ENCODE data around the gene TRIM46. TPM values are rescaled to one million over a fixed set of nuclear protein-coding genes. Genes with fewer than 3 reads are reported as not detected.

TRIM46 gene
- total RNA-seq, 1 experiment from 2014 or later = 3.8 TPM

- no peaks in the 10 kb centered on the region for H3K36me3 ChIP-seq (ENCODE audit: control insufficient read depth, insufficient read depth, low read length)
- ChIA-PET POLR2A (interaction anchor here (0.8 kb wide), 1 partner anchor 10 kb away, joined by 3 read pairs; the partner anchor contains the start of gene EFNA1), CTCF (interaction anchor here (0.6 to 0.7 kb wide), 2 partner anchors 14 to 116 kb away, joined by 3 to 7 read pairs; no protein-coding TSS in a partner anchor)
- no peaks in the 10 kb centered on the region for H3K9me3 ChIP-seq (ENCODE audit: control insufficient read depth, insufficient read depth, low read depth, low read length)
- ATAC-seq = no peak
- H3K4me3 ChIP-seq (ENCODE audit: low read depth in 2 of 2, low read length in 2 of 2) = peak overlapping the region; percentile 60 to 86
- peaks cover 30% of the 10 kb centered on the region for H3K4me1 ChIP-seq (ENCODE audit: control insufficient read depth, insufficient read depth, low read length)
- intact Hi-C loops (cut with micrococcal nuclease; ENCODE audit: unreplicated experiment) (no loop called here), in situ Hi-C loops (cut with HindIII; ENCODE audit: low pct_unique_long_range_greater_than_20kb, low sequenced_read_pairs) (no loop called here)
- peak overlapping the region; percentile 93 for H3K27ac ChIP-seq (ENCODE audit: low read length)
- BruUV-seq (replicated peaks) = no TSS peak
- H3K27me3 ChIP-seq (ENCODE audit: control insufficient read depth, insufficient read depth, low read length) = no peaks in the 10 kb centered on the region
- TF ChIP-seq SIN3A (IDR thresholded peaks at IDR 0.05; ENCODE audit: borderline replicate concordance, insufficient read depth, low read depth, low read length) (no peak), REST (IDR thresholded peaks at IDR 0.05; ENCODE audit: insufficient read depth in 1 of 2, low read depth in 2 of 2, low read length in 1 of 2) (no peak), TCF7L2 (IDR thresholded peaks at IDR 0.05; ENCODE audit: low read depth, low read length) (no peak), CTCF (IDR thresholded peaks at IDR 0.05) (no peak)
- DNase-seq (ENCODE audit: low read depth, low spot score) = no peak
Measured at GRCh38 chr1:155137154-155137949, 36.3 kb upstream of the TRIM46 start.

GRCh38 chr1:155139895-155140629 lies 33.6 kb upstream of the TRIM46 start, which contains the start of gene DPM3:
Gene DPM3, minus strand, starts transcription at chr1:155140531. Its CDS starts 291 bp downstream, at chr1:155140240.
- Histone ChIP-seq H3K4me1 (ENCODE audit: control insufficient read depth, insufficient read depth, low read length) (peaks cover 19% of the 10 kb centered on the region), H3K4me3 (ENCODE audit: low read depth in 2 of 2, low read length in 2 of 2) (peak within 1 kb of the TSS; percentile 86 to 98), H3K36me3 (ENCODE audit: control insufficient read depth, insufficient read depth, low read length) (no peaks in the 10 kb centered on the region), H3K27ac (ENCODE audit: low read length) (peak within 1 kb of the TSS; percentile 95), H3K27me3 (ENCODE audit: control insufficient read depth, insufficient read depth, low read length) (no peaks in the 10 kb centered on the region), H3K9me3 (ENCODE audit: control insufficient read depth, insufficient read depth, low read depth, low read length) (no peaks in the 10 kb centered on the region)
- DNase-seq (ENCODE audit: low read depth, low spot score) (no peak), ATAC-seq (peak; percentile 80)
- BruUV-seq (replicated peaks) = TSS peak; percentile 98
- ChIA-PET CTCF (interaction anchor here (0.6 to 0.7 kb wide), 2 partner anchors 48 to 450 kb away, joined by 3 to 11 read pairs; no protein-coding TSS in a partner anchor), POLR2A (no interaction called here)
- in situ Hi-C loops (cut with HindIII; ENCODE audit: low pct_unique_long_range_greater_than_20kb, low sequenced_read_pairs) (no loop called here), intact Hi-C loops (cut with micrococcal nuclease; ENCODE audit: unreplicated experiment) (no loop called here)
- TF ChIP-seq CTCF (IDR thresholded peaks at IDR 0.05) (no peak), REST (IDR thresholded peaks at IDR 0.05; ENCODE audit: insufficient read depth in 1 of 2, low read depth in 2 of 2, low read length in 1 of 2) (no peak), SIN3A (IDR thresholded peaks at IDR 0.05; ENCODE audit: borderline replicate concordance, insufficient read depth, low read depth, low read length) (peak; percentile 50; the same call in 1 of the 2 replicates), POLR2AphosphoS5 (IDR thresholded peaks at IDR 0.05; ENCODE audit: low read depth, low read length) (peak; percentile 84), TCF7L2 (IDR thresholded peaks at IDR 0.05; ENCODE audit: low read depth, low read length) (no peak)

Measured in Panc1 (cell line).